ES-I3 (cell line): Measurements from ENCODE around the gene SLC26A11.
"Not testable (repeated sequence)": the region's sequence is repeated elsewhere in the genome, so short reads cannot be mapped to it uniquely, and the experiment has no call there.

Experiments used
- H3K36me3 ChIP-seq: 2 replicates; pipeline ENCODE4 v1.6.1; 2013; ENCODE audit warnings: mild to moderate bottlenecking, low read length, control low read depth, moderate library complexity; ENCODE audit not compliant: insufficient read depth
- H3K4me1 ChIP-seq: 2 replicates; pipeline ENCODE4 v1.6.1; 2013; ENCODE audit warnings: mild to moderate bottlenecking, control low read depth, low read length; ENCODE audit not compliant: insufficient read depth
- H3K9ac ChIP-seq: 2 replicates; pipeline ENCODE4 v1.6.1; 2013; ENCODE audit warnings: low read depth, mild to moderate bottlenecking, low read length, moderate library complexity
- H3K9me3 ChIP-seq: 2 replicates; pipeline ENCODE4 v1.6.1; 2013; ENCODE audit warnings: mild to moderate bottlenecking, low read length, moderate library complexity; ENCODE audit not compliant: control insufficient read depth, insufficient read depth

Gene SLC26A11

GRCh38 chr17:80274331-80274730 lies 54.1 kb downstream of the SLC26A11 start:
- peaks cover 13% of the 10 kb centered on the region for H3K4me1 ChIP-seq
- H3K9ac ChIP-seq: no peak overlapping the region
- no peaks in the 10 kb centered on the region for H3K9me3 ChIP-seq
- no peaks in the 10 kb centered on the region for H3K36me3 ChIP-seq

- Histone ChIP-seq H3K36me3 (no peaks in the 10 kb centered on the region), H3K9ac (no peak overlapping the region), H3K9me3 (no peaks in the 10 kb centered on the region), H3K4me1 (peaks cover 8% of the 10 kb centered on the region)
These were observed 54.7 kb downstream of the SLC26A11 start for GRCh38 chr17:80274871-80275449.

GRCh38 chr17:80275857-80276256 lies 55.6 kb downstream of the SLC26A11 start:
- not testable (repeated sequence) for H3K36me3 ChIP-seq, H3K9me3 ChIP-seq

GRCh38 chr17:80277751-80278671 lies 57.8 kb downstream of the SLC26A11 start:
- no peaks in the 10 kb centered on the region for H3K36me3 ChIP-seq

More at GRCh38 chr17:80275857-80276256, 55.6 kb downstream of the SLC26A11 start:
- H3K9ac ChIP-seq, H3K4me1 ChIP-seq: not testable (repeated sequence)

GRCh38 chr17:80279895-80280294 lies 59.7 kb downstream of the SLC26A11 start:
- H3K9me3 ChIP-seq: no peaks in the 10 kb centered on the region
- no peak overlapping the region for H3K9ac ChIP-seq
- peaks cover 5% of the 10 kb centered on the region; the same call in 1 of the 2 replicates for H3K4me1 ChIP-seq
- H3K36me3 ChIP-seq: no peaks in the 10 kb centered on the region

More at GRCh38 chr17:80277751-80278671, 57.8 kb downstream of the SLC26A11 start:
- H3K4me1 ChIP-seq: peaks cover 2% of the 10 kb centered on the region; the same call in 1 of the 2 replicates
- no peaks in the 10 kb centered on the region for H3K9me3 ChIP-seq
- no peak overlapping the region for H3K9ac ChIP-seq

- H3K36me3 ChIP-seq: no peaks in the 10 kb centered on the region
- no peak overlapping the region for H3K9ac ChIP-seq
- peaks cover 5% of the 10 kb centered on the region; the same call in 1 of the 2 replicates for H3K4me1 ChIP-seq
- H3K9me3 ChIP-seq: no peaks in the 10 kb centered on the region
These were observed 61.3 kb downstream of the SLC26A11 start for GRCh38 chr17:80281516-80281915.

GRCh38 chr17:80283116-80283852 lies 63.1 kb downstream of the SLC26A11 start:
- H3K4me1 ChIP-seq: peaks cover 14% of the 10 kb centered on the region; the same call in 1 of the 2 replicates
- no peaks in the 10 kb centered on the region for H3K36me3 ChIP-seq
- H3K9ac ChIP-seq: no peak overlapping the region
- H3K9me3 ChIP-seq: no peaks in the 10 kb centered on the region

GRCh38 chr17:80284631-80285030 lies 64.4 kb downstream of the SLC26A11 start:
- no peaks in the 10 kb centered on the region for H3K9me3 ChIP-seq

GRCh38 chr17:80285237-80285920 lies 65.2 kb downstream of the SLC26A11 start:
- Histone ChIP-seq H3K36me3 (0 out of 2 replicates have a peak, but pooled peaks cover 1% of the 10 kb centered on the region), H3K9ac (no peak overlapping the region), H3K4me1 (peaks cover 15% of the 10 kb centered on the region; the same call in 1 of the 2 replicates), H3K9me3 (no peaks in the 10 kb centered on the region)

More at GRCh38 chr17:80284631-80285030, 64.4 kb downstream of the SLC26A11 start:
- H3K36me3 ChIP-seq: no peaks in the 10 kb centered on the region
- peaks cover 15% of the 10 kb centered on the region; the same call in 1 of the 2 replicates for H3K4me1 ChIP-seq
- no peak overlapping the region for H3K9ac ChIP-seq

- 0 out of 2 replicates have a peak, but pooled peaks cover 4% of the 10 kb centered on the region for H3K36me3 ChIP-seq
- H3K9ac ChIP-seq: no peak overlapping the region
- H3K4me1 ChIP-seq: peaks cover 15% of the 10 kb centered on the region; the same call in 1 of the 2 replicates
- no peaks in the 10 kb centered on the region for H3K9me3 ChIP-seq
These were observed 66.4 kb downstream of the SLC26A11 start for GRCh38 chr17:80286638-80286960.

GRCh38 chr17:80287038-80287437 lies 66.8 kb downstream of the SLC26A11 start:
- Histone ChIP-seq H3K36me3 (0 out of 2 replicates have a peak, but pooled peaks cover 4% of the 10 kb centered on the region), H3K9me3 (no peaks in the 10 kb centered on the region), H3K9ac (no peak overlapping the region), H3K4me1 (peaks cover 15% of the 10 kb centered on the region; the same call in 1 of the 2 replicates)

- no peak overlapping the region for H3K9ac ChIP-seq
- 0 out of 2 replicates have a peak, but pooled peaks cover 7% of the 10 kb centered on the region for H3K36me3 ChIP-seq
- H3K4me1 ChIP-seq: peaks cover 13% of the 10 kb centered on the region; the same call in 1 of the 2 replicates
- H3K9me3 ChIP-seq: no peaks in the 10 kb centered on the region
These were observed 67.8 kb downstream of the SLC26A11 start for GRCh38 chr17:80287806-80288567.

GRCh38 chr17:80289616-80290015 lies 69.4 kb downstream of the SLC26A11 start:
- Histone ChIP-seq H3K36me3 (0 out of 2 replicates have a peak, but pooled peaks cover 7% of the 10 kb centered on the region), H3K9me3 (no peaks in the 10 kb centered on the region), H3K4me1 (peaks cover 9% of the 10 kb centered on the region; the same call in 1 of the 2 replicates), H3K9ac (no peak overlapping the region)
